ENCODE measurements around the gene CLDN18.

DNA sequence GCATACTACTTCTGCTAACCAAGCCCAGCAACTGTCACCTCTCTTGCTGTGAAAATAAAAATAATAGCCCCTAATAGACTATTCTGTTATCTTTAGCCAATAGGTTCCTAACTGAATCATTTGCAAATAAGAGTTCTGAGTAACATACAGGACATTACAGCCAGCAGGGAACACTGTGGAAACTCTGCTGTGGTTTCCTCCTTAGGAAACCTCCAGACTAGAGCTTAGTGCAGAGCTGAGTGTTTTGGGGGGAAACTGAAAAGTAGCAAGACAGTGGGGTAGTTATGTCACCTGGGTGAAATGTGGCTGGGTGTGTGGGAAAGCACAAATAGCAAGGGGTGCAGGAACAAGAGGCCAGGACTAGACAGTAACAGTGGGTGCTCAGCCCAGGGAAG, 73.0 kb downstream of the CLDN18 start:
- no peak for TF ChIP-seq EZH2 (IDR thresholded peaks at IDR 0.05; ENCODE audit: borderline replicate concordance, low read length)
- no peak for TF ChIP-seq CTCF (IDR thresholded peaks at IDR 0.05; ENCODE audit: low read length)
